ENCODE measurements around the gene NKIRAS2.

GRCh38 chr17:42010898-42011516, 8.9 kb upstream of the NKIRAS2 start:
- TF ChIP-seq, protein P1, sequence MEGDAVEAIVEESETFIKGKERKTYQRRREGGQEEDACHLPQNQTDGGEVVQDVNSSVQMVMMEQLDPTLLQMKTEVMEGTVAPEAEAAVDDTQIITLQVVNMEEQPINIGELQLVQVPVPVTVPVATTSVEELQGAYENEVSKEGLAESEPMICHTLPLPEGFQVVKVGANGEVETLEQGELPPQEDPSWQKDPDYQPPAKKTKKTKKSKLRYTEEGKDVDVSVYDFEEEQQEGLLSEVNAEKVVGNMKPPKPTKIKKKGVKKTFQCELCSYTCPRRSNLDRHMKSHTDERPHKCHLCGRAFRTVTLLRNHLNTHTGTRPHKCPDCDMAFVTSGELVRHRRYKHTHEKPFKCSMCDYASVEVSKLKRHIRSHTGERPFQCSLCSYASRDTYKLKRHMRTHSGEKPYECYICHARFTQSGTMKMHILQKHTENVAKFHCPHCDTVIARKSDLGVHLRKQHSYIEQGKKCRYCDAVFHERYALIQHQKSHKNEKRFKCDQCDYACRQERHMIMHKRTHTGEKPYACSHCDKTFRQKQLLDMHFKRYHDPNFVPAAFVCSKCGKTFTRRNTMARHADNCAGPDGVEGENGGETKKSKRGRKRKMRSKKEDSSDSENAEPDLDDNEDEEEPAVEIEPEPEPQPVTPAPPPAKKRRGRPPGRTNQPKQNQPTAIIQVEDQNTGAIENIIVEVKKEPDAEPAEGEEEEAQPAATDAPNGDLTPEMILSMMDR (conservative IDR thresholded peaks at IDR 0.05; ENCODE audit: low read length): no peak
- TF ChIP-seq EZH2phosphoT487 (IDR thresholded peaks at IDR 0.05; ENCODE audit: borderline replicate concordance): no peak

Measured in Loucy (cell line).